Breast epithelium (tissue), 3 donors: ENCODE data around the gene RDX.

Experiments used
- CTCF ChIP-seq, 3 donors: fragments of 450-650 bp; IDR thresholded peaks; one replicate each; pipeline ENCODE4 v1.5.1; 2016 to 2017; ENCODE audit warnings: antibody characterized with exemption in 3 of 3, mild to moderate bottlenecking in 3 of 3, moderate library complexity in 3 of 3
- POLR2AphosphoS5 ChIP-seq, 3 donors: sonication (generic); formaldehyde crosslinking; IDR thresholded peaks; one replicate each; pipeline ENCODE4 v1.6.1; 2017; ENCODE audit warnings: antibody characterized with exemption in 3 of 3

DNA sequence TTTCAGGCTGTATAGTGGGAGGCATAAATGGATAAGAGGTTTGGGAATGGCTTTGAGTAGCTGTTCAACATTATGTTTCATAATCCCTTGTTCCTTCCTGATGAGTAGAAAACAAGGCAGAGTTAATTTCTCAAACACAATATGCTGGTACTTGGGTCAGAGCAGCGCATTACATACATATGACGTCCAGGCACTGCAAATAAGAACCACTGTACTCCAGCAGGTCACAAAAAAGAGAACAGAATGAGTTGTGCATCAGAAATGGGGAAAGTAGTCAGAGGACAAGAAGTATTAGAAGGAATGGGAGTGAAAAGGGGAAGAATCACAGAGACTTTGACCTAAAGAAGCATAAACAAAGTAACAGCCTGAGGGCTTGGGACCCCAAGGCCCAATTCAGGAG lies 44.0 kb upstream of the RDX start:
- no peak for TF ChIP-seq CTCF (IDR thresholded peaks at IDR 0.05)
- no peak for TF ChIP-seq POLR2AphosphoS5 (IDR thresholded peaks at IDR 0.05)
